Lower leg skin (tissue), 3 donors: ENCODE measurements around the gene PIP.

Source experiments
- CTCF ChIP-seq, 3 donors: fragments of 450-650 bp; IDR thresholded peaks; one replicate each; pipeline ENCODE4 v1.5.1; 2016; ENCODE audit warnings: antibody characterized with exemption in 3 of 3, mild to moderate bottlenecking in 3 of 3, moderate library complexity in 2 of 3
- POLR2A ChIP-seq, 2 donors: fragments of 450-650 bp; IDR thresholded peaks; one replicate each; pipeline ENCODE4 v1.6.1; 2016 to 2017; ENCODE audit warnings: antibody characterized with exemption in 2 of 2, mild to moderate bottlenecking in 1 of 2, moderate library complexity in 1 of 2

GRCh38 chr7:143120691-143121405, 11.0 kb upstream of the PIP start:
- no peak for TF ChIP-seq CTCF (IDR thresholded peaks at IDR 0.05)
- TF ChIP-seq POLR2A (IDR thresholded peaks at IDR 0.05) = no peak
